OCI-LY3 (cell line): ENCODE measurements around the gene RAB39B.
"Not testable (repeated sequence)": the region's sequence is repeated elsewhere in the genome, so short reads cannot be mapped to it uniquely, and the experiment has no call there.

Experiments
- H2AFZ ChIP-seq: fragments of 200-600, 300-600 bp; shearing (Covaris generic); 2 replicates; pipeline ENCODE4 v1.6.0; 2014; ENCODE audit warnings: antibody characterized with exemption, low read depth, low read length
- H3K27ac ChIP-seq: fragments of 200-600, 300-600 bp; sonication (generic); 2 replicates; pipeline ENCODE4 v1.5.1; 2014; ENCODE audit warnings: mild to moderate bottlenecking, low read length, moderate library complexity, mixed read lengths
- H3K27me3 ChIP-seq: fragments of 200-600, 300-600 bp; sonication (generic); 2 replicates; pipeline ENCODE4 v1.6.1; 2014; ENCODE audit warnings: low read depth, low read length, mixed read lengths
- H3K36me3 ChIP-seq: fragments of 200-600, 300-600 bp; sonication (generic); replicated peaks from 2 replicates; pipeline ENCODE3; 2014; ENCODE audit warnings: low read depth, low read length, mixed read lengths
- H3K4me1 ChIP-seq: fragments of 300-600, 200-600 bp; sonication (generic); 2 replicates; pipeline ENCODE4 v1.6.1; 2014; ENCODE audit warnings: low read length, mixed read lengths
- H3K4me2 ChIP-seq: fragments of 200-600, 300-600 bp; sonication (generic); 2 replicates; pipeline ENCODE4 v1.6.1; 2014; ENCODE audit warnings: low read length, mixed read lengths
- H3K4me3 ChIP-seq: fragments of 300-600, 200-600 bp; sonication (generic); 2 replicates; pipeline ENCODE4 v1.5.1; 2014; ENCODE audit warnings: antibody characterized with exemption, mild to moderate bottlenecking, low read length, moderate library complexity
- H3K79me2 ChIP-seq: fragments of 300-600, 200-600 bp; shearing (Covaris generic); 2 replicates; pipeline ENCODE4 v1.6.1; 2014; ENCODE audit warnings: mild to moderate bottlenecking, low read length, mixed read lengths
- H3K9ac ChIP-seq: fragments of 300-600, 200-600 bp; shearing (Covaris generic); 2 replicates; pipeline ENCODE4 v1.6.0; 2014; ENCODE audit warnings: mild to moderate bottlenecking, low read length, moderate library complexity
- H3K9me3 ChIP-seq: fragments of 200-600, 300-600 bp; shearing (Covaris generic); 2 replicates; pipeline ENCODE4 v1.6.1; 2014; ENCODE audit warnings: low read length, mixed read lengths; ENCODE audit not compliant: insufficient read depth
- H4K20me1 ChIP-seq: fragments of 200-600, 300-600 bp; sonication (generic); 2 replicates; pipeline ENCODE4 v1.6.1; 2016; ENCODE audit warnings: low read length, mixed read lengths; ENCODE audit not compliant: insufficient read depth
- CTCF ChIP-seq: fragments of 200-600, 300-600 bp; sonication (generic); IDR thresholded peaks from 2 replicates; pipeline ENCODE4 v1.5.1; 2014; ENCODE audit warnings: antibody characterized with exemption, low read length, low read depth
- EZH2phosphoT487 ChIP-seq: fragments of 200-600 bp; shearing (Covaris generic); IDR thresholded peaks from 2 replicates; pipeline ENCODE4 v1.6.1; 2018; ENCODE audit warnings: antibody characterized with exemption, mixed run types, low read depth

RAB39B gene

GRCh38 chrX:155225774-155226173, 38.5 kb downstream of the RAB39B start:
- Histone ChIP-seq H4K20me1 (peaks cover under 1% of the 10 kb centered on the region; the same call in 1 of the 2 replicates), H3K36me3 (peaks cover 39% of the 10 kb centered on the region), H3K4me2 (no peak overlapping the region), H2AFZ (no peak overlapping the region), H3K4me3 (no peak overlapping the region), H3K4me1 (peaks cover 4% of the 10 kb centered on the region), H3K9me3 (no peaks in the 10 kb centered on the region), H3K79me2 (peaks cover 9% of the 10 kb centered on the region), H3K9ac (no peak overlapping the region), H3K27me3 (no peaks in the 10 kb centered on the region), H3K27ac (no peak overlapping the region)
- TF ChIP-seq EZH2phosphoT487 (no peak), CTCF (no peak)

- peaks cover 40% of the 10 kb centered on the region for H3K36me3 ChIP-seq
- H2AFZ ChIP-seq, H4K20me1 ChIP-seq, H3K9ac ChIP-seq, H3K4me2 ChIP-seq, H3K4me3 ChIP-seq, H3K4me1 ChIP-seq, H3K9me3 ChIP-seq, H3K27me3 ChIP-seq, H3K27ac ChIP-seq: not testable (repeated sequence)
- H3K79me2 ChIP-seq = peaks cover 22% of the 10 kb centered on the region
These were observed 40.5 kb downstream of the RAB39B start for GRCh38 chrX:155223746-155224145.

GRCh38 chrX:155221351-155221750, 42.9 kb downstream of the RAB39B start:
- Histone ChIP-seq H3K4me2 (no peak overlapping the region), H3K9me3 (no peaks in the 10 kb centered on the region), H3K79me2 (peaks cover 46% of the 10 kb centered on the region), H3K4me1 (peaks cover 15% of the 10 kb centered on the region), H3K36me3 (peaks cover 26% of the 10 kb centered on the region), H3K4me3 (no peak overlapping the region), H3K27me3 (no peaks in the 10 kb centered on the region), H2AFZ (no peak overlapping the region), H3K9ac (no peak overlapping the region), H4K20me1 (peaks cover 14% of the 10 kb centered on the region), H3K27ac (no peak overlapping the region)
- no peak for TF ChIP-seq EZH2phosphoT487
- no peak for TF ChIP-seq CTCF

GRCh38 chrX:155218777-155219176, 45.5 kb downstream of the RAB39B start:
- Histone ChIP-seq H3K9me3 (no peaks in the 10 kb centered on the region), H3K4me2 (no peak overlapping the region), H3K4me3 (no peak overlapping the region), H3K27me3 (no peaks in the 10 kb centered on the region), H3K9ac (no peak overlapping the region), H2AFZ (no peak overlapping the region), H3K79me2 (peaks cover 47% of the 10 kb centered on the region), H4K20me1 (peaks cover 14% of the 10 kb centered on the region), H3K36me3 (peaks cover 26% of the 10 kb centered on the region), H3K4me1 (peaks cover 21% of the 10 kb centered on the region), H3K27ac (no peak overlapping the region)
- no peak for TF ChIP-seq CTCF
- TF ChIP-seq EZH2phosphoT487 = no peak
